ENCODE measurements around the gene RASL10B.

GRCh38 chr17:35740216-35740615 lies 8.8 kb downstream of the RASL10B start:
- TF ChIP-seq FOXJ3 (CRISPR knock-in tag; IDR thresholded peaks at IDR 0.05; ENCODE audit: borderline replicate concordance) (no peak), CTCF (IDR thresholded peaks at IDR 0.05) (no peak), ZNF121 (CRISPR knock-in tag; IDR thresholded peaks at IDR 0.05) (no peak), ATF1 (CRISPR knock-in tag; IDR thresholded peaks at IDR 0.05) (no peak), MAX (CRISPR knock-in tag; IDR thresholded peaks at IDR 0.05) (no peak), GTF2I (CRISPR knock-in tag; conservative IDR thresholded peaks at IDR 0.05) (no peak), NFYB (CRISPR knock-in tag; conservative IDR thresholded peaks at IDR 0.05; ENCODE audit: low read depth) (no peak), RORB (CRISPR knock-in tag; IDR thresholded peaks at IDR 0.05) (no peak), PRDM15 (CRISPR knock-in tag; IDR thresholded peaks at IDR 0.05) (0 out of 2 replicates have a peak, but pooled peaks have one; percentile 20)
